ENCODE measurements around the gene LSR. TPM values are rescaled to one million over a fixed set of nuclear protein-coding genes. Genes with fewer than 3 reads are reported as not detected.

LSR gene
- total RNA-seq, 1 experiment from 2014 or later = 211 TPM

GRCh38 chr19:35314858-35315470 lies 66.2 kb downstream of the LSR start:
- RAD21 ChIA-PET (ENCODE audit: low non-redundant PET in 1 of 2, low total read pairs in 2 of 2, uncharacterized antibody in 2 of 2, unreplicated experiment in 2 of 2) = no interaction called here
- peaks cover 22 to 52% of the 10 kb centered on the region in 2 experiments for H3K4me1 ChIP-seq (ENCODE audit: control insufficient read depth in 1 of 2, insufficient read depth in 2 of 2, low read length in 2 of 2)

More at GRCh38 chr19:35314858-35315470, 66.2 kb downstream of the LSR start:
- ATAC-seq (no peak), DNase-seq (ENCODE audit: low read depth, low spot score) (no peak)
- H3K9ac ChIP-seq (ENCODE audit: low read length) = no peak overlapping the region
- ChIA-PET CTCF (interaction anchor here (0.7 to 1.5 kb wide), 2 partner anchors 9 to 45 kb away, joined by 3 to 4 read pairs; no protein-coding TSS in a partner anchor), POLR2A (no interaction called here)
- H3K4me3 ChIP-seq (replicated peaks in 1 of 2; ENCODE audit: low read depth in 1 of 2, low read length in 2 of 2) = no peak overlapping the region
- H3K27me3 ChIP-seq (ENCODE audit: insufficient read depth, low read length) = no peaks in the 10 kb centered on the region
- H3K4me2 ChIP-seq (ENCODE audit: low read length) = no peak overlapping the region
- no peak for TF ChIP-seq ELF1 (IDR thresholded peaks at IDR 0.05; ENCODE audit: borderline replicate concordance, low read depth)
- TF ChIP-seq ZBTB33 (IDR thresholded peaks at IDR 0.05; ENCODE audit: extremely low read depth, insufficient replicate concordance, low read length) = no peak
- TF ChIP-seq JUND (IDR thresholded peaks at IDR 0.05) = no peak
- no peak for TF ChIP-seq ATF3 (IDR thresholded peaks at IDR 0.05)
- TF ChIP-seq MAX (IDR thresholded peaks at IDR 0.05) = no peak
- TF ChIP-seq EZH2phosphoT487 (IDR thresholded peaks at IDR 0.05; ENCODE audit: borderline replicate concordance) = no peak
- no peak for TF ChIP-seq CEBPB (IDR thresholded peaks at IDR 0.05; ENCODE audit: low read depth)
- TF ChIP-seq TCF7L2 (IDR thresholded peaks at IDR 0.05; ENCODE audit: borderline replicate concordance, extremely low read depth, insufficient read depth, insufficient read length) = no peak
- TF ChIP-seq EZH2 (IDR thresholded peaks at IDR 0.05) = no peak
- no peak for TF ChIP-seq POLR2AphosphoS5 (IDR thresholded peaks at IDR 0.05; ENCODE audit: low read depth, low read length)
- no peak for TF ChIP-seq YY1 (IDR thresholded peaks at IDR 0.05; ENCODE audit: extremely low read depth, insufficient replicate concordance, low read depth, low read length)
- TF ChIP-seq RAD21 (IDR thresholded peaks at IDR 0.05; ENCODE audit: low read depth) = no peak
- no peak for TF ChIP-seq SP1 (IDR thresholded peaks at IDR 0.05; ENCODE audit: low read depth)
- TF ChIP-seq REST (IDR thresholded peaks at IDR 0.05; ENCODE audit: low read depth) = no peak
- no peak overlapping the region for H2AFZ ChIP-seq (ENCODE audit: low read depth, low read length, poor library complexity, severe bottlenecking)
- no peaks in the 10 kb centered on the region for H3K9me3 ChIP-seq (ENCODE audit: control insufficient read depth in 1 of 2, insufficient read depth in 1 of 2, low read depth in 1 of 2, low read length in 2 of 2)
- no peaks in the 10 kb centered on the region for H3K79me2 ChIP-seq (ENCODE audit: insufficient read depth, low read length)
- H3K9me2 ChIP-seq (ENCODE audit: insufficient read depth) = no peaks in the 10 kb centered on the region
- BruUV-seq (replicated peaks) = no TSS peak
- H3K27ac ChIP-seq (ENCODE audit: low read depth, low read length) = no peak overlapping the region
- no peaks in the 10 kb centered on the region for H3K36me3 ChIP-seq (ENCODE audit: control insufficient read depth in 1 of 2, insufficient read depth in 2 of 2, low read length in 2 of 2)
- intact Hi-C loops (cut with micrococcal nuclease) = no loop called here
- H4K20me1 ChIP-seq (ENCODE audit: insufficient read depth) = no peaks in the 10 kb centered on the region
